Stimulated activated CD8-positive, alpha-beta memory T cell treated with anti-CD3 and anti-CD28 coated beads, Interleukin-7, amount 100 ng/mL, for 48 hours (primary cell): ENCODE results near the gene ZIC3.
"Not testable (repeated sequence)": the region's sequence is repeated elsewhere in the genome, so short reads cannot be mapped to it uniquely, and the experiment has no call there.

Experiments
- DNase-seq, 2 donors: peaks; one replicate each; pipeline ENCODE4 v3.0.0-alpha.2; 2020; ENCODE audit warnings: low read depth in 1 of 2; ENCODE audit errors: extremely low read depth in 1 of 2

Gene ZIC3

DNA sequence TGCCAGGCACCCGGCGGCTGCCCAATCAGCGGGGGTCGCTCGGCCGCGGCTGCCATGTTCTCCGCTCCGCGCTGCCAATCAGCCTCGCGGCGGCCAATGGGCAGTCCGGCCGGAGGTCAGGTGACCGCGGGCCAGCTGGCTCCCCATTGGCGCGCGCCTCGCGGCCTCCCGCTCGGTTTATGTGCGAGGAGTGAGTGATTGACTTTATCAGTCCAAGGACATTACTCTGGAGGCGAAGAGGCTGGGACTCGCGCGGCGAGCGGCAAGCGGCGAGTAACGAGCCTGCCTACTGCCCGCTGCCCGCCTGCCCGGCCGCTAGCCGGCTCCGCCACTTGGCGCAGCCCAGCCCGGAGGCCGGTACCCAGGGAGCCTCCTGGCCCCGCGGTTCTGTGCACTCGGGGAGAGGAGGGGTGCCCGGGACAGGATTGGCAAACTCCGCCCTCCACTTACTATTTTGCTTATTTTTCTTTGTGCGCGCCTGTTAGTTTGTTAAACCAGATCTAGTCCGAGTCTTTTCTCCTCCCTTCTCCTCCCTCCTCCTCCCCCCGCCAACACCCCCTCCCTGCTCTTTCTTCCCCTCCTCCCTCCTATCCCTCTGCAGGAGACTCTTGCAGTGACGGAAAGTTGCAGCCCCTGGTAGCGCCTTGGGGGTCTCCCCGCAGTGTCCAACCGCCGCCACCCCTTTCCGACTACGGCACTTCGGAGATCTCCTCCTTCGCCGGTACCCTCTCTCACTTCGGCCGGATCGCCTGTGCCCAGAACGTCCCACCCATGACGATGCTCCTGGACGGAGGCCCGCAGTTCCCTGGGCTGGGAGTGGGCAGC, at the start of gene ZIC3:
Gene ZIC3 (plus strand): TSS at position 207 of the 825 bp plus-strand sequence. CDS start 565 bp downstream, at position 772.
- DNase-seq: no peak

DNA sequence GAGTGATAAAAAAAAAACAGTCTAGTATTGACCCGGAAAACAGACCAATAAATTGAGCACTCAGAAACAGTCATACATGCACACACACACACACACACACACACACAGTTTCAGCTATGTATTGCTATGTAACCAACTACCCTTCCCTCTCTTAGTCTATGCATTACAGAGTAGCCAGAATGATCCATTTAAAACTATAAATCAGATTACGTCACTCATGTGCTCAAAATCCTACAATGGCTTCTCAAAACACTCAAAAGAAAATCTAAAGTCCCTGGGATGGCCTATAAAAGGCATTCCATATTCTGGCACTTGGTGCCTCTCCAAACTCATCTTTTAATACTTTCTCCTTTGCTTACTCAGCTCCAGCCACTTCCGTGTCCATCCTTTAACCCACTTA, 46.5 kb upstream of the ZIC3 start:
- no peak for DNase-seq

DNA sequence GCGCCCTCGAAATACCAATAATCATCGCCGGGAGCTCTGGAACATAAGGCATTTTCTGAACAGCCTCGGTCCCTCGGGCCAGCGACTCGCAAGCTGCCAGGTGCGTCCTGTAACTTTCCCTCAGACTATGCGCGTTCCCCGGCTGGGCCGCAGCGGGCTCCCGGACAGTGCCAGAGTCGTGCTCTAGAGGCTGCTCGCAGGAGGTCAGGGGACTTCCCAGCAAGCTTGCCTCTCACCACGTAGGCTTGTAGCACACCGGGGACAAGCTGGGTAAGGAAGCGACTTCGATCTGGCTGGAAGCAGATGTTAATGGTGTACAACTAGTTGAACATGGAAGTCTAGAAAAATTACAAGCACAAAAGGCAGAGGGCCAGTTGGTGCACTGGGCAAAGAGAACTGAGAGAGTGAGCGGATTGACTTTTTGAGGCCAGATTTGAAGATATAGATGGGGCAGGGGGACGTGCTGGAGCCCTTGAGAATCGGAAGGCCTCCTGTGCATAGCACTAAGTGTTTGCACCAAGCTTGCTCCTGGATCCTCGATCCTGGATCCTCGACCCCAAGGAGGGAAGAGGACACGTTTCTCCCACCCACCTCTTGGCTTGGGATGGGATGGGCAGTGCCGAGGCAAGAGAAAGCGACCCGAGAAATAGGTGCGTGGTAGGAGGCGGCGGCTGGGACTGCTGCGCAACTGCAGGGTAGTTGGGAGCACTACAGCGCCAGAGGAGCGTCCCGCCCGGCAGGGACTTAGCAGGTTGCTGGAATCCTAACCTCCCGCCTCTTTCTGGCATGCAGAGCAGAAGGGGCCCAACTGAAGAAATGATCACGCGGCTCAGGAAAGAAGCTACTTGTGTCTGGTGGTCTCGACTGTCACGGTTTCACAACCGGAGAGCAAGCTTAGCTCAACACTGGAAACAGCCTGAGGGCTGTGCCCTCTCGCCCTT, 19.9 kb upstream of the ZIC3 start:
- DNase-seq: no peak

- no peak for DNase-seq
Observed at GRCh38 chrX:137547291-137547690, 18.6 kb upstream of the ZIC3 start.

DNA sequence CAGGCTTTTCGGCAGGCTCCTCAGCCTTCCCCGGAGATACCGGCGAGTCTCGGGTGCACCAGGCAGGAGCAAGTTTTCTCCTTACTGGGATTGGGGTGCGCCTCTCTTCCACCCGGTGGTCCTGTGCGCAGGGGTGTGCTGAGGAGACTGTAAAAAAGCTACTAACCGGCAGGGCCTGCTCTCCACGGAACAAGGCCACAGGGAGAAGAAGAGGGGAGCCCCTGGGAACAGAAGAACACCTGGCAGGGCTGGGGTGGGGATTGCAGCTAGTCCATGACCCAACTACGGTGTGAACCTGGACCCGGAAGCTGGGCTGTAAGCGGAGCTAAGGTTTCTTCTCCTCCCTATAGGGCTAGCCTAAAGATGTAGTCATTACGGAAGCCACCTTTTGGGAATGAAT, 17.7 kb upstream of the ZIC3 start:
- no peak for DNase-seq

GRCh38 chrX:137549073-137549472, 16.9 kb upstream of the ZIC3 start:
- DNase-seq: no peak

DNA sequence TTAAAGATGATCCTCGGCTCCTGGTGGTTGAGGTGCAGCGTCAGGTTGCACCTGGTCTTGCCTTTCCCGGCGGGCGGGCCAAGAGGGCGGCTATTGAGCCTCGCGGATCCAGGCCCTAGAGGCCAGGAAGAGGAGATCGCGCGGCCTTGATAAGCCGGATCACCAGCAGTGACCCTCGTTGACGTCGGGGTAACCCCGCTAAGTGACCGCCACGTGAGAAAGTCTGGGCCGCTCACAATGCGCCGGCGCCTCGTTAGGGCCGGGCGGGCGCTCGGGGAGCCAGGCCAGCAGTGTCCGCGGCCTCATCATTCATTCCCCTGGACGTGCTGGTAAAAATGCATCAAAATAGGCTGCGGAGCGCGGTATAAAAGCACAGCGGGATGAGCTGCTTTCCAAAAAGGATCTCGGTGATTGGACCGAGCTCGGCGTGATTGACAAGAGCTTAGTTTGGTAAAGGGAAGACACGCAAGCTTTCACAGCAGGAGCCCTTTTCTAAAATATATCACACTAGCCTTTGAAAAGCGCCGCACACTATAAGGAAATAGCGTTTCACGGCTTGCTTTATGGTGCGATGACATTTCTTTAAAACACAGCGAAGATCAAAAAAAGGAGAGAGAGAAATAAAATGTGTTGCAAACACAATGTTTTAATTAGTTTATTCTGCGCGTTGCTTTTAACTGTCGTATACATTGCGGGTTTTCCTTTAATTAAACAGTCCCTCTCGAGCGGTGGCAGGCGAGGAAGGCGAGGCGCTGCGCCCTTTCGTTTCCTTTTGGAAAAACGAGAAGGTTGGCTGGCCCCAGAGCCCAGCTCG, 15.9 kb upstream of the ZIC3 start:
- no peak for DNase-seq

- no peak for DNase-seq
Observed at GRCh38 chrX:137550665-137551261, 15.2 kb upstream of the ZIC3 start.

DNA sequence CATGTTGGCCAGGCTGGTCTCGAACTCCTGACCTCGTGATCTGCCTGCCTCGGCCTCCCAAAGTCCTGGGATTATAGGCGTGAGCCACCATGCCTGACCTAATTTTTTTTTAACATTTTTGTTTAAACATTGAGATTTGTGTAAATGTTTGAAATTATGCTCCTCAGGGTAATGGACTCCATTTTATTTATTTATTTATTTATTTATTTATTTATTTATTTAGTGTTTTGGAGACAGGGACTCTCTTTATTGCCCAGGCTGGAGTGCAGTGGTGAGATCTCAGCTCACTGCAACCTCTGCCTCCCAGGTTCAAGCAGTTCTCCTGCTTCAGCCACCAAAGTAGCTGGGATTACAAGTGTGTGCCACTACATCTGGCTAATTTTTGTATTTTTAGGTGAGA, 13.8 kb upstream of the ZIC3 start:
- DNase-seq: not testable (repeated sequence)

DNA sequence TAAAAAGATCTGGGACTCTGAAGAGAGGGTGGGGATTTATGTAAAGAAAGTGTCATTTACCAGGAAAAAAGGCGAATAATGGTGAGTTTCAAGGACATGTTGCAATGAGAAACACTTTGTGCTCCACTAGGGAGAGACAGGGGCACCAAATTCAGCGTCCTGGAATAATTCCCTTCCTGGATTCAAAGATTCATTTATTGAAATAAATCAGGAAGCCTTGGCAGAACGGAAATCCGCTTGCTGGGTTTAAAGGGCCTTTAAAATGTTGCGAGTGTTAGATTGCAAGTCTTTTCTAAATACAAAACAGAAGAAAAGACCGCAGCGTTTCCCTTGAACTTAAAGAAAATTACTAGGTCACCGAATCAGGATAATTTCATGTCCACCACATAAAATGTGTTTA, 3.8 kb upstream of the ZIC3 start:
- DNase-seq: no peak

DNA sequence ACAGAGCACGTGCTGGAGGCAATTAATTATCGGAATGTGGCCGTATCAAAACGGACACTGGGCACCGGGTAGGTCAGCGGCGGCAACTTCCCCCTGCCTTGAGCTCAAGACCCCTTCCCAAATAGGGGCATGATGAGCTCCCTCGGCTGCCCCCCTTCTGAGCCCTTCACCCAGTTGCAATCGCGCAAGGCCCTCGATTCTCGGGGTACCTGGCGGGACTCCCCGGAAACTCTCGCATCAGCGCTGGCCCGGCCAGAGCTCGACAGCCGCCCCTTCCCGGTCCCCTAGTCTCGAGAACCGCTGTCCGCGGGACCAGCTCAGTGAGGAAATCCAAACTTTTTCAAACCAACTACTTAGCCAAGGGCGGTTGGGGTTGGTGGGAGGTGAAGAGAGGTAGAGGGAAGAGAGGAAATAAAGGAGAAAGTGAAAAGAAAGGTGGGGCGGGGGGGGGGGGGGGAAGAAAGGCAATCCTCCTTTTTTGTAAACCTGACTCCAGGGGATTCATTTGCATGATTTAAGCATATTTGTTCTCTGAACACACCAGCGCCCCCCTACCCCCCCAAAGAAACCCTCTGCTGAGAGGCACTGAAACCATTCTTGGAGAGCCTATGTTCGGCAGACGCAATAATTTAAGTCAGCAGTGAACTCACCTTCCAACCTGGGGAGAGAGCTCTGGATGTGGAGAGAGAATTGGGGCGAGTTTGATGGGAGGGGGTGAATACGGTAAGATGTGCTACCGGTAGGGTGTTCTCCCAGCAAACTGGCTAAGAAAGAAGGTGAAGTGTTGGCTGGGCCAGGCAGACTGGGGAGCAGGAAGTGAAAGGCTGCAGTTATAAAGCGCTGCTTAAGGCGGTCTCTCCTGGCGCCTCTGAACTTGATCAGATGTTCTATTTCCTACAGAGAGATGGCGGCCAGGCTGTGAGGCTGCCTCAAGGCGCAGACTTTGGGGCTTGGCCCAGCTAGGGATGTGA, 2.0 kb upstream of the ZIC3 start:
- DNase-seq: no peak

DNA sequence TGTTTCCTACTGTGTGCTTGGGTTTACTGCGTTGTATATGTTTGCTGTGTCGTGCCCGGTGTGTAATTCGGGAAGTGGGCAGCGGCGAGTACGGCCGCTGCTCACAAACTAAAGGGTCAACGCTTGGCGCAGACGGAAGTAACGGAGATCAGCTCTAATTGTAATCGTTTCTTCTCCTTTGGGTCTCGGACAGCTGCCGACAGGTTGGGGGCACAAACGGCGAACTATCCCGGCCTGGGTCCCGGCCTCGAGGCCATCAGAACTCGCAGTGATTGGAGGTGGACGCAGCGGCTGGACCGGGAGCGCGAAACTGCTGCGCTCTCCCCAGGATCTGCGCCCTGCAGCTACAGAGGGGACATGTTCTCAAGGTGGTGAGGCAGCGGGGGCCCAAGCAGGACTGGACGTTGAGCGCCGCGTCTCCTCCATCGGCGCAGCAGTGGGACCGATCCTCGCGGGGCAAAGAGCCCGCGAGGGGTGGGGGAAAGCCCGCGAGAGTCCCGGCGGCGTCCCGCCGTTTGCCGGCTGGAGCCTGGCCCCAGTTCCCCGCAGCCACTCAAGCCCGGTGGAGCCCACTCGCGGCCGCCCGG, 516 bp upstream of the ZIC3 start:
- DNase-seq: no peak

DNA sequence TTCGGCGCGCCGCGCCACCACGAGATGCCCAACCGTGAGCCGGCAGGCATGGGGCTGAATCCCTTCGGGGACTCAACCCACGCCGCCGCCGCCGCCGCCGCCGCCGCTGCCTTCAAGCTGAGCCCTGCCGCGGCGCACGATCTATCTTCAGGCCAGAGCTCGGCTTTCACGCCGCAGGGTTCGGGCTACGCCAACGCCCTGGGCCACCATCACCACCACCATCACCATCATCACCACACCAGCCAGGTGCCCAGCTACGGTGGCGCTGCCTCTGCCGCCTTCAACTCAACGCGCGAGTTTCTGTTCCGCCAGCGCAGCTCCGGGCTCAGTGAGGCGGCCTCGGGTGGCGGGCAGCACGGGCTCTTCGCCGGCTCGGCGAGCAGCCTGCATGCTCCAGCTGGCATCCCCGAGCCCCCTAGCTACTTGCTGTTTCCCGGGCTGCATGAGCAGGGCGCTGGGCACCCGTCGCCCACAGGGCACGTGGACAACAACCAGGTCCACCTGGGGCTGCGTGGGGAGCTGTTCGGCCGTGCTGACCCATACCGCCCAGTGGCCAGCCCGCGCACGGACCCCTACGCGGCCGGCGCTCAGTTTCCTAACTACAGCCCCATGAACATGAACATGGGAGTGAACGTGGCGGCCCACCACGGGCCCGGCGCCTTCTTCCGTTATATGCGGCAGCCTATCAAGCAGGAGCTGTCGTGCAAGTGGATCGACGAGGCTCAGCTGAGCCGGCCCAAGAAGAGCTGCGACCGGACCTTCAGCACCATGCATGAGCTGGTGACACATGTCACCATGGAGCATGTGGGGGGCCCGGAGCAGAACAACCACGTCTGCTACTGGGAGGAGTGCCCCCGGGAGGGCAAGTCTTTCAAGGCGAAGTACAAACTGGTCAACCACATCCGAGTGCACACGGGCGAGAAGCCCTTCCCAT, 1.1 kb downstream of the ZIC3 start:
- no peak for DNase-seq

GRCh38 chrX:137567682-137568232, 1.8 kb downstream of the ZIC3 start:
- no peak for DNase-seq

DNA sequence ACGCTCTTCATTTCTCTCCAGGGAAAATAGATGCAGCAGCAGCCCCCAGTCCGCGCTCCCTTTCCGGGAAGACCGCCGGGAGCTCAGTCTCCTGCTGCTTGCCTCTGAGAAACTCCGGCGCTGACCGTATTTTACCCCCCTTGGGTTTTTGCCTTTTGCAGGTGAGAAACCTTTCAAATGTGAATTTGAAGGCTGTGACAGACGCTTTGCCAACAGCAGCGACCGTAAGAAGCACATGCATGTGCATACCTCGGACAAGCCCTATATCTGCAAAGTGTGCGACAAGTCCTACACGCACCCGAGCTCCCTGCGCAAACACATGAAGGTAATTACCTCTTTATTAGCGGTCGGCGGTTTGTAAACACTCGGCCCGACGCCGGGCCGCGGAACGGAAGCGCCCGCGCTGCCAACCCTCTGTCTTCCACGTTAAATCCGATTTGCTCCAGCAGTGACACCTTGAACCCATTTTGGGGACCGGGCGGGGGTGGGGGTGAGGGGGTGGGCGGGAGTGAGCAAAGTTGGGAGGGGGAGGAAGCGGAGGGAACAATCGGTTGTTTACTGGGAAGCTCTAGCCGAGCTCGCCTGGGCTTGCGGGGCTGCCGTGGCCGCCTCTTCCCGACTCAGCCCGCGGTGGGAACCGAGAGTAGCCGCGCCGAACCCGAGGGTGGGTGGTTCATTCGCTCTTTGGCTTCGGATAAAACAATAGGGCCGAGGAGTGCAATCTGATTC, 3.0 kb downstream of the ZIC3 start:
- no peak for DNase-seq

- DNase-seq: no peak
Observed at GRCh38 chrX:137569470-137569891, 3.6 kb downstream of the ZIC3 start.
